GM18507 (cell line): ENCODE data around the gene SLC7A4.
"Not testable (repeated sequence)": the region's sequence is repeated elsewhere in the genome, so short reads cannot be mapped to it uniquely, and the experiment has no call there.

ENCODE experiments used
- DNase-seq: peaks from one replicate; pipeline ENCODE4 v3.0.0; 2011; ENCODE audit warnings: low read depth; ENCODE audit not compliant: insufficient read length; ENCODE audit errors: extremely low spot score
- FAIRE-seq: peaks from 2 replicates; lab custom pipeline; 2011; peaks lifted over from hg19 to GRCh38; lab: Jason Lieb, UNC

SLC7A4 gene

DNA sequence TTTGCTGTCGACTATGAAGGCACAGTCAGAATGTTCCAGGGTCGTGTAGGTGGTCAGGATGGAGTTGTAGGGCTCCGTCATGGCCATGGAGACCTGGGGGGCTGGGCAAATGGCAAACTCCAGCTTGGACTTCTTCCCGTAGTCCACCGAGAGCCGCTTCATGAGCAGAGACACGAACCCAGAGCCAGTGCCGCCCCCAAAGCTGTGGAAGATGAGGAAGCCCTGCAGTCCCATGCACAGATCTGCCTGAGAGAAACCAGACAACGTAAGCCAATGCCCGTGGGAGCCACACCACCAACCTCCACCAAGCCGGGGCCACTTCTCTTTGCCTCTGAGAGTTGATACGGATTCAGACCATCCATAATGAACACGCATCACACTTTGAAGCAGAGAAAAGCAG lies 23.2 kb downstream of the SLC7A4 start:
- not testable (repeated sequence) for FAIRE-seq, DNase-seq

DNA sequence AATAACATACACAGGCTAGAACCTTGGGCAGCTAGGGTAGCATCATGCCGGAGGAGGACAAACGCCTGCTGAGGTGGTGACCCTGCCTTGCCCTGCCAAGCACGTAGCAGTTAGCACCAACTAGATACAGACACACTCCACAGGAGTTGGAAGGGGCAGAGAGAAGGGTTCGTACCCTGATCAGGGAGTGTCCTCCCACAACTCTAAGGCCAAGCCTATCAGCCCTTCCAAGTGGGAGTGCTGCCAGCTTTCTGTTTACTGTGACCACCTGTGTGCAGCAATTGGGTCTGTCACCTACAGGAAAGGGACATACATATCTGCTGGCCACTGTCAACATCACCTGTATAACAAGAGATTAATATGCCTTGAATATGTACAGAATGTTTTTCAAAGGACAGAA lies 28.6 kb downstream of the SLC7A4 start:
- no peak for DNase-seq
- FAIRE-seq = no peak

DNA sequence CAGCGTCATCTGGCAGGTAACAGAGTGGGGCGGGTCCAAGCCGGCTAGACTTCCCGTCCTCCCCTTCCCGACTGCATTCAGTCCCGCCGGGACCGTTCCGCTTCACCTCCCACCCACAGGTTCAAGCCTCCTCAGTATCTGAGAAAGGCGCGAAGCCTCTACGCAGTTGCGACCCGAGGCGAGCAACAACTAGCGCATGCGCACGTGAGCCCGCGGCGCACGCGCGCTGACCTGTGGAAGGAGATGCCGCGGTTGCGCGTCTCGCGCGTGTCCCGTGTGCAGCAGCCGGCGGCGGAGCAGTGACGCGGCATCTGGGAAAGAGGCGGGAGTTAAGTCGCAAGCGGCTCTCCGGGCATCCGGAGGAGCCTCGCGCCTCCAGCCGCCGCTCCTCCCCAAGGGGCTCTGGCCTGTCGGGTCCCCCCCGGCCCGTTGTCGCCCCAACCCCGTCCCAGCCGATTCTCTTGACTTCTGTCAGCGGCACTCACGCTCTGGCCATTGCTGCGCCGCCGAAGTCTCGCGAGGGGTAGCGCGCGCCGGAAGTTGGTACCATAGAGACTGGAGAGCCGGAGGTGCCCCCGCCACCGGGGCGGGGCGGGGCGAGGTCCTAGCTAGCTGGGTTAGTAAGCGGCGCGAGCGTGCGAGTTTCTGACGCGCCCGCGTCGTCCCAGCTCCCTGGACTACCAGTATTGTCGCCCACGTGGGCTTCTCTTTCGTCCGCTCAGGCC lies 30.6 kb downstream of the SLC7A4 start, which contains the start of gene THAP7:
Gene THAP7 (minus strand): TSS at position 518 of the 725 bp plus-strand sequence. CDS start 207 bp downstream, at position 311.
- FAIRE-seq (peak; percentile 94), DNase-seq (peak; percentile 93)

DNA sequence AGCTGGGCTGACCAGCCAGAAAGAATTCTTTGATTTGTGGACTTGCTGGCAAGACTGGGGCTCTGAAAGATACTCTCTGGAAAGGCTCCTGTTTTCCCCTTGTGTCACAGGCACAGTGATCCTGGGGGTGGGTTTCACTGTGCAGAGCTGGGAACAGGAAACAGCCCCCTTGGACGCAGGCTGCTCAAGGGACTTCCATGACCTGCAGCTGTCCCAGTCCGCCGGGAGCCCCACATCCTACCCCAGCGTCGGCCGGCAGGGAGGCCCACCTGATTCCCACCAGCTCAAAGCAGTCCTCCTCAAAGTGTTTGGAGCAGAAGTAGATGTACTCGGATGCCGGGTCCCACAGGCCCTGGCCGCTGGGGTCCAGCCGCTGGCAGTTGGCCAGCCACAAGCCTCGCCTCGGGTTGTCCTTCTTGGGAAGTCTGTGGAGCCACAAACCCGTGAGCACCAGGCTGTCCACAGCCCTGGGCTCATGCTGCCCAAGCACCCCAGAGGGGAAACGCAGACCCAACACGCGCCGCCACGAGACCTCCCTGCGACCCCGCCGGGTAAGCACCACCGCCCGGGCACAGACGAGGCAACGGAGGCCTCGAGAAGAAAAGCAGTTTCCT lies 31.3 kb downstream of the SLC7A4 start:
- DNase-seq (no peak), FAIRE-seq (no peak)

DNA sequence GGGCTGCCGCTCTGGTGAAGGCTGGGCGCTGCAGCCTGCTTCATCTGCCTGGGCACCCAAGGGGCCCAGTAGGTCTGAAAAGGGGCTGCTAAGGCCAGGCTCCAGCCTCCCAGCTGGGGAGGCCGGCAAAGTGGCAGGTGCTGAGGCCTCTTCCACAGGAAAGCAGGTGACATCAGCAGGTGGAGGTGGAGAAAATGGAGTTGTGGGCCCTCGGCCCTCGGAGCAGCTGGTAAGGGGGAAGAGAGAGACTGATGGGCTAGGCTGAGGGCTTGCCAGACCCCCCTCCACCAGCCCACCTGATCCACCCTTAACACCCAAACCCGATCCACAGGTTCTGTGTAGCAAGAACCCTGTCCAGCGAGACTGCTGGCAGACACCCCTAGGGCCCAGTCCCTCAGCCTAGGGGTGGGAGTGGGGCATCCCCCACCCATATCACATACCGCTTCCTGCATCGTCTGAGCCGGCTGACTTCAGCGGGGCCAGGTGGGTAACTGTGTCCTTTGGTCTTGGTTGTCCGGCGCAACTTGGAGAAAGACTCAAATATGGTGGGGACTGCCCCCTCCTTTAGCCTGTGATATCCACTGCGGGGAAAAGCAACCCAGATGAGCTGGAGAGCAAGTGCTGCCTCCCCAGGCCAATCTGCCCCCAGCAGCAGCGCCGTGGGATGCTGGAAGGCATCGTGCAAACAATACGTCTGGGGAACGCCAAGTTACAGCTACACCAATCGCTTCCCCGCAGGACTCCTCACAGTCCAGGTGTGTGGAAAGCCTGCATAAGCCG lies 32.0 kb downstream of the SLC7A4 start:
- FAIRE-seq (no peak), DNase-seq (no peak)

DNA sequence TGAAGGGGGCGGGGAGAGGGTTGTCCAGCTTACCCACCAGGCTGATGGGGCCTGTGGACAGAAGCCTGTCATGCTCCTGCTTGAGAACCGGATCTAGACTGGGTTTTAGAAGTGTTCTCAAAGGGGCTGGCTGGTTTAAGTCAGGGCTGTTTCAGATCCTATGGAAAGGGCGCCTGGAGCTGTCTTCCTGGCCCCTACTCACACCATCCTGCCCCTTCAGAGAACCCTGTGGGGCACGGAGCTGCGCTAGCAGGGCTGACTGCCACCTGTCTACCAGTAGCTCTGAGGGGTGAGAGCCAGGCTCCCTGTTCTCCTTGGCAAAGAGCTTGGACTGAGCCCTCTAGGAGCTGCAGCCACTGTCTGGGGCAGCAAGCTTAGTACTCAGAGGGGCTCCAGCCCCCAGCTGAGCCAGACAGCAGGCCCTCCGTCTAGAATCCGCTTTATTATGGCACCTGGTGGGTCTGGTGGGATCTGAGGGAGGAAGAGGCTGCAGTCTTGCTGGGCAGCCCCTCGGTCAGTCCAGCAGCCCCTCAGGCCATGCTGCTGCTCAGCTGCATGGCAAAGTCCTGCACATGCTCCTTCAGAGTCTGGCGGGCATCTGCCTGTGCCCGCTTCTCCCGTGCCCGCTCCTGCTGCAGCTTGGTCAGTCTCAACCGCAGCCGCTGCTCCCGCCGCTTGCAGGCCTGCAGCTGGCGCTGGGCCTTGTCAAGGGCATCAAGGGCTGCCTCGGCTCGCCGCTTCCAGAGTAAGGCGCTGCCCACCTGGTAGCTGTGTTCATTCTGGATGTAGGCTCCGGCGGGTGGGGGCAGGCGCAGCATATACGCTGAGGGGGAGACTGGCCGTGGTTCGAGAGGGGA lies 32.8 kb downstream of the SLC7A4 start:
- FAIRE-seq = no peak
- DNase-seq = no peak

DNA sequence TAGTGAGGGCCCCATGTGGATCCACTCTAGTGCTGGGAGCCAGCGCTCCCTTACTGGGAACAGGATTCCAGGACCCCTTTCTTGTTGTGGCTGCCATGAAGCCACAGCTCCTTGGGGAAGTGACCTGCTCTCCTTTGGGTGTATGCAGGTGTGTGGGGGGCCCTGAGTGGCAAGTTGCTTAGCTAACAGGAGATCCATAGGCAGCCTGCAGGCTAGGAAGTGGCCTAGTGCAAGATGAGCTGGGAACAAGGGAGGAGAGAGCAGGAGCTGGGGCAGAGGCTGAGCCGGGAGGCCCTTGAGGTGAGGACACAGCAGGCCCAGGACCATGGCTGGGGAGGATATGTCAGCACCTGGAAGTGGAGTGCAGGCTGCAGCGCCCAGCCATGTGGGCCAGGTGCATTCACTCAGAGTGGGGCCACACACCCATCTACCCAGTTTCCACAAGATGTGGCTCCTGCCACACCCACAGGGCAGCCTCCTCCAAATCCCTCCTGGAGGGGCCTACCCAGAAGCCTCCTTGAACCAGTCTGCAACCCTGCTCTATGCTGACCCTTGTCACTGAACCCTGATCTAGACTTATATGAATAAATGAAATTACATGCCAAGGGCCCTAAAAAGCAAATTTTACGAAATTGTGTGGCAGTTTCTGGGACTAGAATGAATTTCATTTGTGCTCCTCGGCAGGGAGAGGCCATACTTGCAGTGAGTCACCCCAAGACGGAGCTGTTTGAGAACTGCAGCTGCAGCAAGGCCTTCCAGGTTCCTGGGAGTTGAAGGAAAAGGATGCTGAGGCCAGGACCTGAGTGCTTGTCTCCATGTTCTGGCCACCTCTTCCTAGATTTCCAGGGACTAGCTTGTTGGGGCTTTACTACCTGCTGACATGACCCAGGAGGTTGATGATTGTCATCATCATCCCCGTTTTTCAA lies 33.7 kb downstream of the SLC7A4 start:
- DNase-seq = no peak
- FAIRE-seq = no peak

DNA sequence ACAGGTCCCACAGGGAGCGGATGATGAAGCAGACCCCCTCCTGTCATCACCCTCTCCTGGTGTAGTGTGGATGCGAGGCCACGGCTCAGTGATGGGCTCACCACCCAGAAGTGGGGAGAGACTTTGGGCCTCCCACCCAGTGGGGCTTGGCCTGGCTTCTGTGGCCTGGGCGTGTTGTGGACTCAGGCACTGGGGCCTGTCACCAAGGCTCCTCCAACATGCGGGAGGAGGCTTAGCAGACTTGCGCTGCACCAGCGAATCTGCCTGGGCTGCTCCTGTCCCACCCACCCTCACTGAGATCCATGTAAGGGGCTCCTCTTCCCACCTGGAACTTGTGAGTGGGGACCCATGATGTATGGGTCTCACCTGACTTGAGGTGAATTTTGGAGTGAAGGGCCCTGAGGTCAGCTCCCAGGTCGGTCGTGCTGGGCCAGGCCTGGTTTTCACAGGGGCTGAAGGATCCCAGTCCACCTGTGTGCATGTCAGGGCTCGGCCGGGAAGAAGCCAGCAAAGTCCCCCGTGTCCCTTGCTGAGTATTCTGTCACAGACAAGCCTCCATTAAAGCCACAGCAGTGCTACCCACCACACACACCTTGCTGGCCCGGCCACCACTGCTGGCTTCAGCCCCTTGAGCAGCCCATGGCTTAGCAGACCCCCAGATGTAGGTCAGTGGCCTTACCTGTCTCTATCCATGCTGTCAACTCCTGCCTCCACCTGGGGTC lies 34.7 kb downstream of the SLC7A4 start:
- FAIRE-seq (no peak), DNase-seq (no peak)

DNA sequence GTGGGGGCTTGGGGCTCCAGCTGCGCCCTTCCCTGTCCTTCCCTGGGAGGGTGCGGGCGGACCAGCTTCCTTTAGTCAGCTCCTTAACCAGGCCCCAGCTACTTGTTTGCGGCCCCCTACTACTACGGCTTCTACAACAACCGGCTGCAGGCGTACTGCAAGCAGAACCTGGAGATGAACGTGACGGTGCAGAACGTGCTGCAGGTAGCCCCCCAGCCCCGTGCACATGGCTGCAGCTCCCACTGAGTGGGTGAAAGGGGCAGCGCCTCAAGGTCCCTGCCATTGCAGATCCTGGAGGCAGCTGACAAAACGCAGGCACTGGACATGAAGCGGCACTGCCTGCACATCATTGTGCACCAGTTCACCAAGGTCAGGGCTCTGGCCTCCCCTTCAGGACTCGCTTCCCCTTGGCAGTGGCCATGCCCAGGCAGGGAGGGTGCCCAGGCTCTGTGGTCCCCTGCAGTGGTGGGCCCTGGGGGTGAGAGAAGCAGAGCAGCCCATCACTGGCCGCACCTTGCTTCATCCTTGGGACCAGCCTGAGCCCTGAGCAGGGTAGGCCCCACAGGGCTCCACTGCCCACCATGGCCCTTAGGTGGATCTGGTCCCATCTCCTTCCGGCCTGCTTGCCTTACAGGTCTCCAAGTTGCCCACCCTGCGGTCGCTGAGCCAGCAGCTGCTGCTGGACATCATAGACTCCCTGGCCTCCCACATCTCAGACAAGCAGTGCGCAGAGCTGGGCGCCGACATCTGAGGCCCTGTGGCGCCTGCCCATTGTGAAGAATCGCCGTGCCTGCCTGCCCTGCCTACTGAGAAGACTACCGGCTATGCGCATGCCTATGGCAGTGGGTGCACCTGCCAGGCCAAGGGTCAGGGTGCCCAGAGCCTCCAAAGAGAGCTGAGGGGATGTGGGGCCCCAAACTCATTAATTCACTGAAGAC lies 35.5 kb downstream of the SLC7A4 start:
- no peak for FAIRE-seq
- no peak for DNase-seq

DNA sequence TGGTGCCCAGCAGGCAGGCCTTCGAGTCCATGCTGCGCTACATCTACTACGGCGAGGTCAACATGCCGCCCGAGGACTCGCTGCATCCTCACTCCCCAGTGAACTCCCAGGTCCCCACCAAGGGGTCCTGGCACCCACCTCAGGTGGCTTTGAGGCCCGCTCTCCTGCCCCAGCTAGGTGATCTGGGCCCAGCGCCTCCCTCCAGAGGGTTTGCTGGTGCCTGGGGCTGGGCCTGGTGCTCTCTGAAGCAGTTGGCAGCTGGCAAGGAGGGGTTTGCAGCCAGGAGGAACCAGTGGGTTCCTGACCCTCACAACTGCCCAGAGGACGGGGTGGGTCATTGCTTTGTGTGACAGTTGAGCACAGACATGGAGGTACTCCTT lies 36.3 kb downstream of the SLC7A4 start:
- FAIRE-seq (no peak), DNase-seq (no peak)

DNA sequence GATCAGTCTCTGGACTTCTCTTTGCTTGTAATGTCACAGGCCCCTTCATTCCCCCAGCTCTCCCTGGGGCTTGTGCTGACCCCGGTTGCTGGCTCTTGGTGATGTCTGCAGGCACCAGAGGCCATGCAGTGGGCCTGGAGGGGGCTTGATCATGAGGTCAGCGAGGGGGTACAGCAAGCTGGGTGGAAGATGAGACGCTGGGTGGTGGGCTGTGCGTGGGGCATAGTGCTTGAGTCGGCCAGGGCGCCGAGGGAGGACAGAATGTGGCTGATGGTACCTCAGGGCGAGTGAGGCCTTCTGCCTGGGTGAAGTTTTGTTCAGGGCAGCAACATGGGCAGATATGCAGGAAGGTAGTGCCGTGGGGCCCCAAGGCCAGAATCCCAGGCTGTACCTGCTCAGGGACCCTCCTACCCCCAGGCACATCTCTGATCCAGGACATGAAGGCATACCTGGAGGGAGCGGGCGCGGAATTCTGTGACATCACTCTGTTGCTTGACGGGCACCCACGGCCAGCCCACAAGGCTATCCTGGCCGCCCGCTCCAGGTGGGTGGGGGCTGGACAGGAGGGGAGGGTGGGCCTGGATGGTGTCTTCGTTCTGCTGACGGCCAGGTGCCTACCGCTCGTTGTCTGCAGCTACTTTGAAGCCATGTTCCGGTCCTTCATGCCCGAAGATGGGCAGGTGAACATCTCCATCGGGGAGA lies 36.9 kb downstream of the SLC7A4 start:
- DNase-seq (no peak), FAIRE-seq (no peak)

DNA sequence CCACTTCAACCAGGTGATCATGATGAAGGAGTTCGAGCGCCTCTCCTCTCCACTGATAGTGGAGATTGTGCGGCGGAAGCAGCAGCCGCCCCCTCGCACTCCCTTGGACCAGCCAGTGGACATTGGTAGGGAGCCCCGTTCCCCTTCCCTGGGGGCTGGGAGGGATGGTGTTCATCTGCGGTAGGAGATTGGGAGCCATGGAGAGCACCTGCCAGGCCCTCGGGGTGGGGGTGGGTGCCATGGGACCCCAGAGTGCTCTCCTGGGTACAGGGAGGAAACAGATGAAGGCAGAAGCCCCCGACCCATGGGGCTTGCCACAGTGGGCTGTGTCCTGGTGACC lies 37.5 kb downstream of the SLC7A4 start:
- DNase-seq (no peak), FAIRE-seq (no peak)

DNA sequence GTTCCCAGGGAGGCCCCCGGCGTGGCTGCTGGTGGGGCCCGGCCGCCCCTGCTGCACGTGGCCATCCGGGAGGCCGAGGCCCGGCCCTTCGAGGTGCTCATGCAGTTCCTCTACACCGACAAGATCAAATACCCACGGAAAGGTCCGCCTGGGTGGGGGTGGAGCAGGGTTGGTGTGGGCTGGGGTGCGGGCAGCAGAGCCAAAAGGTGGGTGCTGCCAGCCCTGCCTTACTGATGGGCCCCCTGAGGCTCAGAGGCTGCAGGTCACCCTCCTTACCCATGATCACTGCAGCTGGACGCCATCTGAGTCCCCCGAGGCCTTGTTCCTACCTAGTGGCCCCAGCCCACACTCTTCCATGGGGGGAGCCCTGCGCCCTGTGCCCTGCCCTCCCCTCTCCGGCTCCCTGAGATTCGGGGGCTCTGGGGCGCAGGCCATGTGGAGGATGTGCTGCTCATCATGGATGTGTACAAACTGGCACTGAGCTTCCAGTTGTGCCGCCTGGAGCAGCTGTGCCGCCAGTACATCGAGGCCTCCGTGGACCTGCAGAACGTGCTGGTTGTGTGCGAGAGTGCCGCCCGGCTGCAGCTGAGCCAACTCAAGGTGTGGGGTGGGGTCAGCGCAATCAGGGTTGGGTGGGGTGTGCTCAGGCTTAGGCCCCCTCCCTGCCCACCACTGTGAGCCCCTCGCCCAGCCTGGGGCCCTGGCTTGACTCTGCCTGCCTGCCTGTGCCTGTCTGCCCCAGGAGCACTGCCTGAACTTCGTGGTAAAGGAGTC lies 38.0 kb downstream of the SLC7A4 start:
- no peak for DNase-seq
- no peak for FAIRE-seq

DNA sequence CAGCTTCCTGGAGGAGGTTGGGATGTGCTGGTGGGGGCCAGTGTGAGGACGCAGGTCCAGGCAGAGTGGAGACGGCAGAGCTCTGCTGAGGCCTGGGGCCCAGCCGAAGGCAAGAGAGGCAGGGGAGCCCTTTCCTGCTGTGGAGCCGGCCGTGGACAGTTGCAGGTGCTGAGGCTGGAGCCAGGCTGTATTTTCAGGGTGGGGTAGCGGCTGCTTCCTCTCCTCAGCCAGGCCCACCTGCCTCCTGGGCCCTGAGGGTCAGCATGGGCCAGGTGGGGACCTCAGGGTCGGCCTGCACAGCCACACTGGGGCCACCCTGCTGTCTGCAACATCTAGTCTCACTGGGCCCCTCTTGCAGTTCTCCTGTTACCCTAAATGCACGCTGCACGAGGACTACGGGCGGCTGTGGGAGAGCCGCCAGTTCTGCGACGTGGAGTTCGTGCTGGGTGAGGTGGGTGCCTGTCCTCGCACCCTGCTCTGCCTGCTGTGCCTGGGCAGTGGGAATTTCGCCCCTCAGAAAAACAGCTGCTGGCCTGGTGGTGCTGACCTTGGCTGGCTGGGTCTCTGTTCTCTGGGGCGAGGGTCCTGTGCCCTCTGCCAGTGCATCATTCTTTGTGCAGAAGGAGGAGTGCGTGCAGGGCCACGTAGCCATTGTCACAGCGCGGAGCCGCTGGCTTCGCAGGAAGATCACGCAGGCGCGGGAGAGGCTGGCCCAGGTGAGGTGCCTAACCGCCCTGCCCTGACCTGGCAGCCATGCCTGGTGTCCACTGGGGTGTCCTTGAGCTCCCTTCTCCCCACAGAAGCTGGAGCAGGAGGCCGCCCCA lies 38.8 kb downstream of the SLC7A4 start:
- FAIRE-seq (no peak), DNase-seq (no peak)
